Astrocyte (in vitro differentiated cells and primary cell): Measurements from ENCODE around the gene LAMA3. TPM values are rescaled to one million over a fixed set of nuclear protein-coding genes. Genes with fewer than 3 reads are reported as not detected.

Experiments used
- DNase-seq: peaks from one replicate; pipeline ENCODE4 v3.0.0-alpha.2; 2010; ENCODE audit warnings: low read depth
- FAIRE-seq: peaks from 2 replicates; lab custom pipeline; 2011; peaks lifted over from hg19 to GRCh38; lab: Jason Lieb, UNC
- H2AFZ ChIP-seq: 2 replicates; pipeline ENCODE4 v1.6.0; 2012; ENCODE audit warnings: low read depth, low read length, inconsistent platforms
- H3K27ac ChIP-seq: 2 replicates; pipeline ENCODE4 v1.5.1; 2011; ENCODE audit warnings: low read depth, low read length, inconsistent platforms
- H3K27me3 ChIP-seq: 2 replicates; pipeline ENCODE4 v1.6.0; 2011; ENCODE audit warnings: low read length, inconsistent platforms; ENCODE audit not compliant: insufficient read depth
- H3K36me3 ChIP-seq: 2 replicates; pipeline ENCODE4 v1.5.1; 2011; ENCODE audit warnings: low read length, inconsistent platforms; ENCODE audit not compliant: insufficient read depth
- H3K4me1 ChIP-seq: 2 replicates; pipeline ENCODE4 v1.5.1; 2011; ENCODE audit warnings: low read length, inconsistent platforms; ENCODE audit not compliant: insufficient read depth
- H3K4me2 ChIP-seq: 2 replicates; pipeline ENCODE4 v1.6.0; 2012; ENCODE audit warnings: low read length, inconsistent platforms
- H3K4me3 ChIP-seq: 2 replicates; pipeline ENCODE4 v1.5.1; 2011; ENCODE audit warnings: low read depth, mild to moderate bottlenecking, low read length, inconsistent platforms; ENCODE audit not compliant: insufficient read depth
- H3K79me2 ChIP-seq: 2 replicates; pipeline ENCODE4 v1.6.0; 2012; ENCODE audit warnings: mild to moderate bottlenecking, low read length, inconsistent platforms; ENCODE audit not compliant: insufficient read depth
- H3K9ac ChIP-seq: 2 replicates; pipeline ENCODE4 v1.6.0; 2012; ENCODE audit warnings: mild to moderate bottlenecking, low read length, inconsistent platforms
- H3K9me3 ChIP-seq: 2 replicates; pipeline ENCODE4 v1.5.1; 2012; ENCODE audit warnings: low read depth, mild to moderate bottlenecking, low read length, inconsistent platforms; ENCODE audit not compliant: insufficient read depth
- H4K20me1 ChIP-seq: 2 replicates; pipeline ENCODE4 v1.6.0; 2012; ENCODE audit warnings: low read length, inconsistent platforms; ENCODE audit not compliant: insufficient read depth
- H3K27ac Mint-ChIP-seq: one replicate; pipeline ENCODE4 v1.8.0; 2021; ENCODE audit warnings: mild to moderate bottlenecking, mixed read lengths; ENCODE audit not compliant: unreplicated experiment
- H3K27me3 Mint-ChIP-seq: one replicate; pipeline ENCODE4 v1.8.0; 2021; ENCODE audit warnings: low read depth, mixed read lengths; ENCODE audit not compliant: unreplicated experiment
- H3K36me3 Mint-ChIP-seq: one replicate; pipeline ENCODE4 v1.8.0; 2021; ENCODE audit warnings: low read depth, mixed read lengths; ENCODE audit not compliant: unreplicated experiment
- H3K4me1 Mint-ChIP-seq: one replicate; pipeline ENCODE4 v1.8.0; 2021; ENCODE audit warnings: low read depth, mixed read lengths; ENCODE audit not compliant: unreplicated experiment
- H3K4me3 Mint-ChIP-seq: one replicate; pipeline ENCODE4 v1.8.0; 2021; ENCODE audit warnings: mild to moderate bottlenecking, moderate library complexity, mixed read lengths; ENCODE audit not compliant: unreplicated experiment
- H3K9me3 Mint-ChIP-seq: one replicate; pipeline ENCODE4 v1.8.0; 2021; ENCODE audit warnings: mild to moderate bottlenecking, mixed read lengths; ENCODE audit not compliant: unreplicated experiment
- EZH2 ChIP-seq: IDR thresholded peaks from 2 replicates; pipeline ENCODE4 v1.6.1; 2012; ENCODE audit warnings: mild to moderate bottlenecking, low read length, inconsistent platforms; ENCODE audit not compliant: insufficient read depth
- total RNA-seq: library from RNA; stranded (reverse); gene quantifications from 2 replicates; pipeline ENCODE4 v1.2.1, GENCODE V29; 2021
- TF ChIP-seq, protein P1 (sequence below): IDR thresholded peaks from 2 replicates; pipeline ENCODE4 v1.5.1; 2011; ENCODE audit warnings: low read depth, mild to moderate bottlenecking, inconsistent platforms, low read length, moderate library complexity; ENCODE audit not compliant: insufficient read depth

The LAMA3 gene
- total RNA-seq, 1 donor from 2014 or later, result 0.86 TPM

DNA sequence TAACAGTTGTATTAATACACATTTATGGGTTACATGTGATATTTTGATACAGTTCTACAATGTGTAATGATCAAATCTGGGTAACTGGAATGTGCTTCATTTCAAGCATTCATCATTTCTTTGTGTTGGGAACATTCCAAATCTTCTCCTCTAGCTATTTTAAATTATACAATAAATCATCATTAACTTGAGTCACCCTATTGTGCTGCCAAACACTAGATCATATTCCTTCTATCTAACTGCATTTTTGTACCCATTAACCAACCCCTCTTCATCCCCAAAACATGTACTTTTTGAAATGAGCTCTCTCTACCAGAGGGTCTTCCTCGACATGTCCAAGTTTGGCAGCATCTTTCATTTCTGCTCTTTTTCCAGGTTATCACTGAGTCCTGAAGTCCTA lies 244.2 kb downstream of the LAMA3 start:
- no peaks in the 10 kb centered on the region for H3K4me1 Mint-ChIP-seq
- no peak overlapping the region for H3K4me3 Mint-ChIP-seq
- H3K27ac ChIP-seq, result no peak overlapping the region
- H3K9me3 ChIP-seq, result no peaks in the 10 kb centered on the region
- no peak overlapping the region for H3K27ac Mint-ChIP-seq
- H3K9me3 Mint-ChIP-seq, result no peaks in the 10 kb centered on the region
- no peak for FAIRE-seq
- no peak overlapping the region for H3K9ac ChIP-seq
- peak; percentile 61 for DNase-seq
- H3K4me1 ChIP-seq, result no peaks in the 10 kb centered on the region
- H2AFZ ChIP-seq, result no peak overlapping the region
- TF ChIP-seq, protein P1, sequence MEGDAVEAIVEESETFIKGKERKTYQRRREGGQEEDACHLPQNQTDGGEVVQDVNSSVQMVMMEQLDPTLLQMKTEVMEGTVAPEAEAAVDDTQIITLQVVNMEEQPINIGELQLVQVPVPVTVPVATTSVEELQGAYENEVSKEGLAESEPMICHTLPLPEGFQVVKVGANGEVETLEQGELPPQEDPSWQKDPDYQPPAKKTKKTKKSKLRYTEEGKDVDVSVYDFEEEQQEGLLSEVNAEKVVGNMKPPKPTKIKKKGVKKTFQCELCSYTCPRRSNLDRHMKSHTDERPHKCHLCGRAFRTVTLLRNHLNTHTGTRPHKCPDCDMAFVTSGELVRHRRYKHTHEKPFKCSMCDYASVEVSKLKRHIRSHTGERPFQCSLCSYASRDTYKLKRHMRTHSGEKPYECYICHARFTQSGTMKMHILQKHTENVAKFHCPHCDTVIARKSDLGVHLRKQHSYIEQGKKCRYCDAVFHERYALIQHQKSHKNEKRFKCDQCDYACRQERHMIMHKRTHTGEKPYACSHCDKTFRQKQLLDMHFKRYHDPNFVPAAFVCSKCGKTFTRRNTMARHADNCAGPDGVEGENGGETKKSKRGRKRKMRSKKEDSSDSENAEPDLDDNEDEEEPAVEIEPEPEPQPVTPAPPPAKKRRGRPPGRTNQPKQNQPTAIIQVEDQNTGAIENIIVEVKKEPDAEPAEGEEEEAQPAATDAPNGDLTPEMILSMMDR, result no peak
- TF ChIP-seq EZH2, result no peak
- H3K4me3 ChIP-seq, result no peak overlapping the region
- peaks cover 11% of the 10 kb centered on the region for H3K27me3 Mint-ChIP-seq
- H3K27me3 ChIP-seq, result no peaks in the 10 kb centered on the region
- H3K4me2 ChIP-seq, result no peak overlapping the region
- H3K36me3 Mint-ChIP-seq, result no peaks in the 10 kb centered on the region
- H3K79me2 ChIP-seq, result no peaks in the 10 kb centered on the region
- H3K36me3 ChIP-seq, result no peaks in the 10 kb centered on the region
- no peaks in the 10 kb centered on the region for H4K20me1 ChIP-seq

GRCh38 chr18:23934252-23934651 lies 245.0 kb downstream of the LAMA3 start:
- no peak overlapping the region for H3K9ac ChIP-seq
- Mint-ChIP-seq H3K36me3 (no peaks in the 10 kb centered on the region), H3K27ac (no peak overlapping the region), H3K4me1 (no peaks in the 10 kb centered on the region), H3K27me3 (peaks cover 17% of the 10 kb centered on the region), H3K4me3 (no peak overlapping the region), H3K9me3 (no peaks in the 10 kb centered on the region)
- TF ChIP-seq, protein P1, result no peak
- TF ChIP-seq EZH2, result no peak
- no peak overlapping the region for H3K27ac ChIP-seq
- H3K27me3 ChIP-seq, result no peaks in the 10 kb centered on the region
- no peaks in the 10 kb centered on the region for H4K20me1 ChIP-seq
- no peak overlapping the region for H3K4me2 ChIP-seq
- FAIRE-seq (no peak), DNase-seq (no peak)
- no peaks in the 10 kb centered on the region for H3K4me1 ChIP-seq
- H3K36me3 ChIP-seq, result no peaks in the 10 kb centered on the region
- no peak overlapping the region for H3K4me3 ChIP-seq
- no peak overlapping the region for H2AFZ ChIP-seq
- no peaks in the 10 kb centered on the region for H3K9me3 ChIP-seq
- no peaks in the 10 kb centered on the region for H3K79me2 ChIP-seq

DNA sequence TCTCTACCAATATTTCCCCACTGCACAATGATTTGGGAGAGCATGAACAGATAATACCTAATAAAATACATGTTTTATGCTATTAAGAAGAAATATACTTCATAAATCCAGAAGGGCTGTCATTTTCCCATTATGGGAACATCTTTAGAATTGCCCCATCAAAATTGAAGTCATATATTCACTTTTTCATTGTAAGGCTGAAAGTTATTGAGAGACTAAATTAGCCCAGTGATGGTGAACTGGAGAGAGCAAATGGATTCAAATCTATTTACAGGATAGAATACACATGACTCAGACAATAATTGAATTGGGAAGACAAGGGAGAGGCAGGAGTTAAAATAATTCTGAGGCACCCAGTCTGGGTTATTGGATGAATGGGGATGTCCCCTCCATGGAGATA lies 245.6 kb downstream of the LAMA3 start:
- H3K27me3 Mint-ChIP-seq, result peaks cover 18% of the 10 kb centered on the region
- Histone ChIP-seq H3K9me3 (no peaks in the 10 kb centered on the region), H3K79me2 (no peaks in the 10 kb centered on the region), H3K36me3 (no peaks in the 10 kb centered on the region), H3K4me3 (no peak overlapping the region), H2AFZ (no peak overlapping the region), H3K9ac (no peak overlapping the region), H4K20me1 (no peaks in the 10 kb centered on the region), H3K27ac (no peak overlapping the region), H3K4me1 (no peaks in the 10 kb centered on the region), H3K27me3 (no peaks in the 10 kb centered on the region), H3K4me2 (no peak overlapping the region)
- H3K4me3 Mint-ChIP-seq, result no peak overlapping the region
- no peaks in the 10 kb centered on the region for H3K36me3 Mint-ChIP-seq
- H3K4me1 Mint-ChIP-seq, result no peaks in the 10 kb centered on the region
- FAIRE-seq (no peak), DNase-seq (no peak)
- no peak overlapping the region for H3K27ac Mint-ChIP-seq
- no peaks in the 10 kb centered on the region for H3K9me3 Mint-ChIP-seq
- TF ChIP-seq, protein P1, result no peak
- no peak for TF ChIP-seq EZH2
